DND-41 (cell line): ENCODE measurements around the gene NCK1.
A peak's percentile ranks its signal among the peaks of the same experiment; 100 is the strongest.

ENCODE experiments used
- ATAC-seq: fragments of 200-7000 bp; cut with Tn5 transposase; 3 replicates; pipeline ENCODE4 v1.9.1; 2021; ENCODE audit warnings: low read depth; ENCODE audit not compliant: insufficient read depth
- DNase-seq: peaks from one replicate; pipeline ENCODE4 v3.0.0-alpha.2; 2020
- H2AFZ ChIP-seq: 2 replicates; pipeline ENCODE4 v1.6.0; 2012; ENCODE audit warnings: low read depth, low read length
- H3K27ac ChIP-seq: 2 replicates; pipeline ENCODE4 v1.5.1; 2012; ENCODE audit warnings: low read length, inconsistent platforms
- H3K27me3 ChIP-seq: fragments of 200-600 bp; sonication (generic); 2 replicates; pipeline ENCODE4 v1.6.0; 2012; ENCODE audit warnings: low read length, mild to moderate bottlenecking, inconsistent platforms; ENCODE audit not compliant: insufficient read depth, poor library complexity
- H3K36me3 ChIP-seq: 2 replicates; pipeline ENCODE4 v1.5.1; 2012; ENCODE audit warnings: low read length, inconsistent platforms; ENCODE audit not compliant: insufficient read depth
- H3K4me1 ChIP-seq: 2 replicates; pipeline ENCODE4 v1.5.1; 2012; ENCODE audit warnings: mild to moderate bottlenecking, low read length; ENCODE audit not compliant: insufficient read depth
- H3K4me2 ChIP-seq: 2 replicates; pipeline ENCODE4 v1.6.0; 2012; ENCODE audit warnings: mild to moderate bottlenecking, moderate library complexity, low read length, inconsistent platforms; ENCODE audit not compliant: insufficient read depth
- H3K4me3 ChIP-seq, 2 experiments: fragments of 200-600 bp in 1 of 2; shearing (Covaris generic) in 1 of 2; 2 replicates each; pipeline ENCODE4 v1.5.1; 2012 to 2016; ENCODE audit warnings: inconsistent platforms in 2 of 2, low read length in 2 of 2, mild to moderate bottlenecking in 2 of 2, low read depth in 1 of 2, moderate library complexity in 1 of 2
- H3K79me2 ChIP-seq: 2 replicates; pipeline ENCODE4 v1.6.0; 2012; ENCODE audit warnings: low read length, inconsistent platforms; ENCODE audit not compliant: insufficient read depth
- H3K9ac ChIP-seq: 2 replicates; pipeline ENCODE4 v1.6.0; 2012; ENCODE audit warnings: low read depth, mild to moderate bottlenecking, inconsistent platforms, low read length, moderate library complexity
- H3K9me3 ChIP-seq: 2 replicates; pipeline ENCODE4 v1.5.1; 2012; ENCODE audit warnings: low read length, moderate library complexity, mild to moderate bottlenecking, inconsistent platforms; ENCODE audit not compliant: insufficient read depth, severe bottlenecking
- H4K20me1 ChIP-seq: 2 replicates; pipeline ENCODE4 v1.6.0; 2012; ENCODE audit warnings: low read length; ENCODE audit not compliant: insufficient read depth
- CTCF ChIP-seq: IDR thresholded peaks from 2 replicates; pipeline ENCODE4 v1.5.1; 2012; ENCODE audit warnings: borderline replicate concordance, low read length, moderate library complexity, mild to moderate bottlenecking; ENCODE audit not compliant: poor library complexity, severe bottlenecking; ENCODE audit errors: extremely low read depth
- EZH2 ChIP-seq: IDR thresholded peaks from 3 replicates; pipeline ENCODE4 v1.6.1; 2012; ENCODE audit warnings: borderline replicate concordance, low read depth, mild to moderate bottlenecking, moderate library complexity, low read length, inconsistent platforms; ENCODE audit not compliant: severe bottlenecking

Gene NCK1

DNA sequence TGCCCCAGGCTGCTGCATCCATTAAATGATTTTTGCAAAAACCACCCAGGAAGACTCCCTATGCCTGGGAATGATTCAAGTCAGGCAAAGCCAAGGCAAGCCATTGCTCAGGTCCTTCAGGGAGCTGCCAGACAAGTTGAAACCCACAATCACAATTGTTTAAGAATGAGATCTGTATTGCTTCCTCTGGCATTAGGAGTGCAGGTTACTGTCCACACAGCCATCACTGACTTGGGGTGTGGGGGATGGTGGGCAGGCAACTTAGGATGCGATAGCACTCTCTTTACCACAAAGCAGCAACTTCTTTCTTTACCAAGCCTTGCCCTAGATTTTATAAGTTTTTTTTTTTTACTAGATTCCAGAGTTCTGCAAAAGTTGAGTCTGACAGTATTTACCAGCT, 80.8 kb downstream of the NCK1 start:
- Histone ChIP-seq H3K27me3 (no peaks in the 10 kb centered on the region), H3K9me3 (no peaks in the 10 kb centered on the region), H3K9ac (no peak overlapping the region), H3K27ac (0 out of 2 replicates have a peak overlapping the region, but pooled peaks have one; percentile 38), H3K36me3 (peaks cover 13% of the 10 kb centered on the region), H3K4me1 (no peaks in the 10 kb centered on the region; the same call in 1 of the 2 replicates), H3K79me2 (peaks cover 80% of the 10 kb centered on the region), H4K20me1 (peaks cover 22% of the 10 kb centered on the region), H3K4me2 (no peak overlapping the region), H3K4me3 (no peak overlapping the region), H2AFZ (no peak overlapping the region)
- ATAC-seq, result peak; percentile 47; the same call in 1 of the 3 replicates
- DNase-seq, result no peak
- TF ChIP-seq CTCF (no peak), EZH2 (no peak)

DNA sequence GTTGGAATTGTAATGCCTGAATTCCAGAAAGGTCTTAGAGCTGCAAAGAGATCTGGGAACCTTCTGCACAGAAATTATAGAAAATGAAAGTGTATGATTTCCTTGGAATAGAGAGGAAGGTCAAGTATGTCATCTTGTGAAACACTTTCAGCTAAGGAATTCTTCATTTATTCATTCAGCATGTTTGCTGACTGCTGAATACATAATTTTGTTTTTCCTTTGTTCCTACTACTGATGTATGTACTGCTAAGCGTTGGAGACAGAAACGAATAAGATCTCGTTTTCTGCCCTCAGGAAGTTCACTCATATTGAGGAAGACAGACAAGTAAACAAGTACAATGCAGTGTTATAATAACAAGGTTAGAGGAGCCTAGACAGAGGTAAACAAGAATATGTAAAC, 81.4 kb downstream of the NCK1 start:
- Histone ChIP-seq H3K9ac (no peak overlapping the region), H3K9me3 (no peaks in the 10 kb centered on the region), H3K27me3 (no peaks in the 10 kb centered on the region), H4K20me1 (peaks cover 22% of the 10 kb centered on the region), H3K79me2 (peaks cover 74% of the 10 kb centered on the region), H2AFZ (no peak overlapping the region), H3K36me3 (peaks cover 16% of the 10 kb centered on the region), H3K4me2 (no peak overlapping the region), H3K4me1 (no peaks in the 10 kb centered on the region; the same call in 1 of the 2 replicates), H3K4me3 (no peak overlapping the region), H3K27ac (no peak overlapping the region)
- ATAC-seq (no peak), DNase-seq (no peak)
- TF ChIP-seq CTCF (no peak), EZH2 (no peak)

GRCh38 chr3:136946978-136947377, 85.0 kb downstream of the NCK1 start:
- no peak overlapping the region for H3K9ac ChIP-seq
- H3K36me3 ChIP-seq, result peaks cover 23% of the 10 kb centered on the region
- H3K9me3 ChIP-seq, result no peaks in the 10 kb centered on the region
- no peak overlapping the region for H3K4me2 ChIP-seq
- no peaks in the 10 kb centered on the region for H3K4me1 ChIP-seq
- H3K79me2 ChIP-seq, result peaks cover 38% of the 10 kb centered on the region
- ATAC-seq (no peak), DNase-seq (no peak)
- peaks cover 16% of the 10 kb centered on the region for H4K20me1 ChIP-seq
- H3K4me3 ChIP-seq, result no peak overlapping the region
- no peak overlapping the region for H3K27ac ChIP-seq
- H2AFZ ChIP-seq, result no peak overlapping the region
- H3K27me3 ChIP-seq, result no peaks in the 10 kb centered on the region
- no peak for TF ChIP-seq EZH2

- Histone ChIP-seq H3K27ac (no peak overlapping the region), H3K9ac (no peak overlapping the region), H3K9me3 (no peaks in the 10 kb centered on the region), H3K36me3 (peaks cover 23% of the 10 kb centered on the region), H3K27me3 (no peaks in the 10 kb centered on the region), H3K4me2 (no peak overlapping the region), H3K4me1 (no peaks in the 10 kb centered on the region), H2AFZ (no peak overlapping the region), H3K4me3 (no peak overlapping the region), H3K79me2 (peaks cover 33% of the 10 kb centered on the region), H4K20me1 (peaks cover 11% of the 10 kb centered on the region; the same call in 1 of the 2 replicates)
- no peak for ATAC-seq
- TF ChIP-seq CTCF (no peak), EZH2 (no peak)
- DNase-seq, result no peak
Observed at GRCh38 chr3:136947477-136947876, 85.5 kb downstream of the NCK1 start.
